ENCODE measurements around the gene SORBS2.

DNA sequence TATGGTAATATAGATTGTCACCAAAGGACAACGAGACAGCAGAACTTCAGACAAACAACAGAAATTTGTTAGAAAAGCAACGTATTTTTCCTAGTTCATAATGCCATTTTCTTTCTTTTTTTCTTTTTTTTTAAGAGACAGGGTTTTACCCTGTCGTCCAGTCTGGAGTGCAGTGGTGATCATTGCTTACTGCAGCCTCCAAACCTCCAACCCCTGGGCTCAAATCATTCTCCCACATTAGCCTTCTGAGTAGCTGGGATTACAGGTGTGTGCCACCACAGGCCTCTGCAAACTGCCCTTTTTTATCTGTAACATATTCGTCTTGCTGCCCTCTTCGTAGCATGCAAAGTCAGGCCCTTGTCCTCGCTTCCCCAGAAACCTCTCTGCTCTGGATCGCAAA, 160.1 kb downstream of the SORBS2 start:
- TF ChIP-seq EZH2 (IDR thresholded peaks at IDR 0.05; ENCODE audit: insufficient read depth, poor library complexity, severe bottlenecking) (no peak), EZH2phosphoT487 (IDR thresholded peaks at IDR 0.05; ENCODE audit: insufficient read depth, low read depth) (no peak)

All from GM23248 (cell line).